Mucosa of gallbladder (tissue), 1 donor: Measurements from ENCODE around the gene RBMY1A1. TPM values are rescaled to one million over a fixed set of nuclear protein-coding genes. Genes with fewer than 3 reads are reported as not detected.
"Not testable (repeated sequence)": the region's sequence is repeated elsewhere in the genome, so short reads cannot be mapped to it uniquely, and the experiment has no call there.

Source experiments
- DNase-seq: peaks from one replicate; pipeline ENCODE4 v3.0.0-alpha.2; 2020; ENCODE audit warnings: low spot score
- total RNA-seq: library from RNA; stranded (reverse); gene quantifications from one replicate; pipeline ENCODE4 v1.2.1, GENCODE V29; 2021
- donor health status: DM: no; HTN: no; CAD: no.

Gene RBMY1A1
- total RNA-seq = not detected

GRCh38 chrY:21534579-21534978 is at the start of gene RBMY1A1:
Gene RBMY1A1 (plus strand): TSS chrY:21534879. CDS start chrY:21536892, 2,013 bp downstream.
- DNase-seq = not testable (repeated sequence)

- not testable (repeated sequence) for DNase-seq
Observed at GRCh38 chrY:21511038-21511437, 23.6 kb upstream of the RBMY1A1 start, which contains the start of gene RBMY1B. Gene RBMY1B (plus strand): TSS chrY:21511338. CDS start chrY:21513351, 2,013 bp downstream.

- not testable (repeated sequence) for DNase-seq
Observed at GRCh38 chrY:21559316-21559984, 24.8 kb downstream of the RBMY1A1 start.

- no peak for DNase-seq
Observed at GRCh38 chrY:21585449-21585848, 50.8 kb downstream of the RBMY1A1 start.

- DNase-seq = not testable (repeated sequence)
Observed at GRCh38 chrY:21586454-21586853, 51.8 kb downstream of the RBMY1A1 start.

- no peak for DNase-seq
Observed at GRCh38 chrY:21592059-21592458, 57.4 kb downstream of the RBMY1A1 start.

- DNase-seq = not testable (repeated sequence)
Observed at GRCh38 chrY:21596287-21596686, 61.6 kb downstream of the RBMY1A1 start.

Other genes starting within 250 kb of the RBMY1A1 start
- gene RBMY1B, start 23.5 kb upstream of the RBMY1A1 start, total RNA-seq = not detected